ENCODE results near the gene RBMS3. TPM values are rescaled to one million over a fixed set of nuclear protein-coding genes. Genes with fewer than 3 reads are reported as not detected.
"Not testable (repeated sequence)": the region's sequence is repeated elsewhere in the genome, so short reads cannot be mapped to it uniquely, and the experiment has no call there.

RBMS3 gene
- total RNA-seq, 1 experiment from 2014 or later, result 6.5 TPM

DNA sequence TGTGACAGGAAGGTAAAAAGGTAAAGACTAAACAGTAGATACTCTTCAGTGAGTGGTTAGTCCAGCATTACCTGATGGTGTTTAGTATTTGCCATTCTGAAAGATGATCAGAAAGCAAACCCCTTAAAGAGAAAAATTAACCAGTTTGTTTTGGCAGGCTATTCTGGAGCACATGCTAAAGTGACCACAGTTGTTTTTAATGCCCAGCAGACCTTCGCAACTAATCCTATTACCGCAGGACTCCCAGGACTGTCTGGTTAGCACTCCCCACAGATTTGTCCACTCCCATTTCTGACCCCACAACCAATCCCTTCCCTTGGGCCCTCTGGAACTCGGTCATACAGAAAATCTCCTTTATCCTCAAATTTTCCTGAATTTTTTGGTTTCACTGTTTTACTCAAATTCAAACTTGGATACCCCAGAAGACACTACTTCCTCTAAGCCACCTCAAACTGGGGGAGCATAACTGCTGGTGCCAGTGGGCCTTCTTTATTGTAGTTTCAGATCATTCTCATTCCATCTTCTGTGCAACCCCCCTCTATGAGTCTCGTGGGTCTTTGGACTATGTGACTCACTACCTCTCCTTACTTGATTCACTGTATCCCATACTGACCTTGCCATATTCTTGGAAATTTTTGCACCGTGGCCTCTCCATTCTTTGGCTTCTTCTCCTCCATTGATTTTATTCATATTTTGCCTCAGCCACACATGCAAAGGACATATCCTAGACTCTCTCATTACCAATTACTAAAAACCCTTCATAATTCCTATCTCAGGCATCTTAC lies 104.4 kb downstream of the RBMS3 start:
- peak; percentile 4 for DNase-seq (ENCODE audit: low spot score)

DNA sequence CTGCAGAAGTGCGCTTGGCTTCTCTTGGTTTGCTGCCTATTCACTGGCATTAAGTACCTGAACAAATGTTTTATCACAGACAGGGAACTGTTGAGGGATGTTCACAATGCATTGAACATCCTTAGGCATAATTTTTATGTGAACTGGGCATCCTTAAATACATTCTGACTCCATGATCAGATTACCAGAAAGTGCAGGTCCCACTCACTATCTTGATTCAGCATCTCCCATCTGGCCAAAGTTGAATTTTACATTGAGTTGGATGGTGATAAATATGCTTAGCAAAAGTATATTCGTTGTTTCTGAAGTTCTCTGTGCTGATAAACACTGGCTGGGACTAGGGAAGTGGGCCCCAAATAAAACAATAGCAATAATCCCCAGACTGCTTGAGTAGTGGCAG lies 108.5 kb downstream of the RBMS3 start:
- DNase-seq (ENCODE audit: low spot score), result no peak

DNA sequence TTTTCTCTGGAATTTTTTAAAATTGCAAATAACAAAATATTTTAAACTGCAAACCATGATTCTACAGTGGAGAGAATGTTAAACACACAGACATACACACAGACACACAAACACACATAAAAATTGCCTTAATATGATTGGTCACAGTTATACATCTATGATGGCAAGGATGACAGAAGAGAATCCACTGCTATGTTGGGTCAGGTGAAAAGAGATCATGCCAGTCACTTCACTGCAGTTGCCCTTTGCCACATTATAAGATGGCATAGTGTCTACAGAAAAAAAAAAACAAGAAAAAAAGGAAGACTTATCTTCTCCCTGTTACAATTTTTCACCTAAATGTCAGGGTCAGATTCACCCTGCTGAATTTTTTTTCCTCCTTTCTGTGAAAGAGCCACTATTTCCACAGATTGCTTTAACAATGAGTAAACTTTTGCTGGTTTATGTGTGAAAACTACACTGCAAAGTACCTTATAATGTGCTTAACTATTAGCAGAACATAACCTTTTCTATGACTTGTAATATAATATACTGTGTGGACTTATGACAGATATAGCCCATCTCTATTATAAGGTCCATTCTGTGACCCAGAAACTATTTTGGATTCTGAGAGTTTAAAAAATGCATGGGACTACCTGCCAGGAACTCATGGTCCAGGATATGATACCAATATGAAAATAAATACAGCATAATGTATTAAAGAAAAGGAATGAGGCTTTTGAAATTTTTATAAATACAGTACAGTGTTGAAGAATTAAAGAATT lies 111.9 kb downstream of the RBMS3 start:
- no peak for DNase-seq (ENCODE audit: low spot score)

DNA sequence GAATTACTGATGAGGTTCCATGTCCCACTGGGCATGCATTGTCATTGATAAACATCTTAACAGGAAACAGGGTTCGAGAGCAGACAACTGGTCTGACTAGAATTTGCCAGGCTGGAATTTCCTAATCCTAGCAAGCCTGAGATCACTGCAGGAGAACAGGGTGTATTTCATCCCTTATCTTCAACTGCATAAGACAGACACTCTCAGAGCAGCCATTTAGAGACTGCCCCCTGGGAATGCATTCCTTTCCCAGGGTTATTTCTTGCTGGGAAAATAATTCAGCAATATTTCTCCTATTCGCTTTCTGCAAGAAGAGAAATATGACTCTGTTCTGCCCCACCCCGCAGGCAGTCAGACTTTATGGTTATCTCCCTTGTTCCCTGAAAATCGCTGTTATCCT lies 113.1 kb downstream of the RBMS3 start:
- not testable (repeated sequence) for DNase-seq (ENCODE audit: low spot score)

DNA sequence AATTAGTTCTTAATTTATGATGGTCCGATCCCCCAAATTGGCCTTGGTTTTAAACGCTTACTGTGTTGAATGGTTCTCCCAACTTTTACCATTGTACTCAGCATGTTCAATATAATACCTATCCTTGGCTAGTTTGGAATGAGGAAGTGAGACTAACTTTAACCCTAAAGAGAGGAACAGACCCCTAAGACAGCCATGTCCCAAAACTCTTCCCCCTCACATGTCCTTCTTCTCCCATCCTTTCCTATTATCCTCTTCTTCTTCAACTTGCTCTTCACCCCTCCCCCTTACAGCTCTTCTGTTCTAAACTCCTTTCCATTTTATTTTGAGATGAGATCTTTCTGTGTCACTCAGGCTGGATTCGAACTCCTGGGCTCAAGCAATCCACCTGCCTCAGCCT lies 116.5 kb downstream of the RBMS3 start:
- no peak for DNase-seq (ENCODE audit: low spot score)

DNA sequence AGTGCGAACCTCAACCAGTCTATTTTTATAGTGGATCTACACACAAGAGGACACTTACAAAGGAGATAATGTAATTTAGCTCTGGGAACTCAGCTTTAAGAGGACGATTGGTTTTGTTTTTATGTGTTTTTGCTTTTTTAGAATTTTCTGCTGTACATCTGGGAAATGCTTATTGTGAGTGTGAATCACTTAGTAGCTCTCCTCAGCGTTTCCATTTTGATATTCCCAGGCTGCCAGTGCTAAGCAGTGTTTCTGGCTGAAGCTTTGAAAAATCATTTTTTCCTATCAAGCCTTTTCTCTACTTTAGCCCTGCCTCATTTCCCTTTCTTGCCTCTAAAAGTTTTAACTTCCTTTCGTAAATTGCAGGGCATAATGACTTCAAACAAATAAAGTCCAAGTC lies 117.9 kb downstream of the RBMS3 start:
- DNase-seq (ENCODE audit: low spot score), result no peak

DNA sequence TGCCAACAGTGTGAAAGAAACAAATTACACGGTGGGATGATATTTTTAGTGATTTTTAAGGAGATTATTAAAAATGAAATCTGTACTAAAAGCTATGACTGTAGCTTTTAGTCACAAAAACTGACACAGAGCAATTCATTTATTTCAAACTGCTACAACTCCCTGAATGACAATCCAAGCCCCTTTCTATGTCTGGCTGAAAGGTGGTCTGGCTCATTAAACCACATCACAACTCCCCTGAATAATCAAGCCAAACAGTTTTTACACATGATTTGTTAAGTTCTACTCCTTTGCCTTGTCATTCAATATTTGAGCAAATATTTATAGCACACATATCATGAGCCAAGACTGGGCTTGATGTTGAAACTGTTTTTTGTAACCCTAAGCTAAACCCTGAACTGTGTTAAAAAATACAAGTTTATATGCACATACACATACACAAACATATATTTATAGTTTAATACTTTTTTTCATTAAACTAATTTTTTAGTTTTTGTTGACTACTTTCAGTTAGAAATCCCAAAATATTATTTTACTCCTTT lies 125.5 kb downstream of the RBMS3 start:
- DNase-seq (ENCODE audit: low spot score), result no peak

DNA sequence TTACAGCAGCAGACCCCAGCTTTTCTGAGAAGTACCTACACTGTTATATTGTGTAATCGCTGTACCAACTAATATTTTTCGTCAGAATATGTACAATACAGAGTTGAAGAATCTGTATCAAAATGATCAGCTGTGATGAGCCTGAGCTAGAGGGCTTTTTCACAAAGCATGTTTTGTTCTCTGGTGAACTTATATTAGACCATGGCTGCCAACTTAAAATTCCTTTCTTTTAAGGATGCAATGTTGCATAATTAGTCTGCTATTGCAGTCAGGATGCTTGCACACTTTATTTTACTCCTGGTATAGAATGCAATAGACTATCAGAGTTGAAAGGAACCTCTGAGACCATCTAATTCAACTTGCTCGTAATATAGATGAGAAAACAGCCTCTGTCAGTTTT lies 127.8 kb downstream of the RBMS3 start:
- no peak for DNase-seq (ENCODE audit: low spot score)

DNA sequence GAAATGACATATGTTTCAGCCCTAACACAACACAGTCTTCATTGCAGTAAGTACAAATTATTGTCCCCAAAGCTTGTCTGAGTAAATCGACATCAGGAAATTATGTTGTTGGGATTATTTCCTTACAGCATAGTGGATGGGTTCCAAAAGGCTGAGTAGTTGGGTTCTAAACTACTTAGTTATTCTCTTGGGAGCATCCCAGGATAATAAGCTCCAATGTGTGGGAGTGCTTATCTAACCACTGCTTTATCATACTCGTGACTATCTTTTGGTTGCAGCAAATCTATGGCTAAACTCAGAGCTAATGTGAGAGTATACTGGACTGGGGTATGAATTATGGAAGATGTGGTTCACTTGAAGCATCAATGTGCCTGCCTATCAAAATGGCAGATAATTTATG lies 128.5 kb downstream of the RBMS3 start:
- DNase-seq (ENCODE audit: low spot score), result no peak

DNA sequence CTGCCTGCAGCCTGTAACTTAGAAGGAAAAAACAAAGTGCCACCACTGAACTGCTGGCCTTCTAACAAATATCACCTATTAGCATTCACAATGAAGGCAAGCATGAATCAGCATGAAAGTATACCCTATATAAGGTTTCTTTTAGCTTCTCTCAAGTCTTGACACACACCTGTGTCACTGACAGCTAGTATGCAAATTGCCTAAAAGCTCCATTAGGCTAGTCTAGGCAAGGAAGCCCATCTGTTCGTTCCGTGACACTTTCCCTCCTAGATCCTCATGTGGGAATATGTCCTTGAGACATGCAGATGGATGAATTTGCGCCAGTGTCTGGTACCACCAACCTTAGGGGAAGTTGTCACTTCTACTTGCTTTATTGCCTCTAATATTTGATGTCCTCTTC lies 129.3 kb downstream of the RBMS3 start:
- DNase-seq (ENCODE audit: low spot score), result no peak

DNA sequence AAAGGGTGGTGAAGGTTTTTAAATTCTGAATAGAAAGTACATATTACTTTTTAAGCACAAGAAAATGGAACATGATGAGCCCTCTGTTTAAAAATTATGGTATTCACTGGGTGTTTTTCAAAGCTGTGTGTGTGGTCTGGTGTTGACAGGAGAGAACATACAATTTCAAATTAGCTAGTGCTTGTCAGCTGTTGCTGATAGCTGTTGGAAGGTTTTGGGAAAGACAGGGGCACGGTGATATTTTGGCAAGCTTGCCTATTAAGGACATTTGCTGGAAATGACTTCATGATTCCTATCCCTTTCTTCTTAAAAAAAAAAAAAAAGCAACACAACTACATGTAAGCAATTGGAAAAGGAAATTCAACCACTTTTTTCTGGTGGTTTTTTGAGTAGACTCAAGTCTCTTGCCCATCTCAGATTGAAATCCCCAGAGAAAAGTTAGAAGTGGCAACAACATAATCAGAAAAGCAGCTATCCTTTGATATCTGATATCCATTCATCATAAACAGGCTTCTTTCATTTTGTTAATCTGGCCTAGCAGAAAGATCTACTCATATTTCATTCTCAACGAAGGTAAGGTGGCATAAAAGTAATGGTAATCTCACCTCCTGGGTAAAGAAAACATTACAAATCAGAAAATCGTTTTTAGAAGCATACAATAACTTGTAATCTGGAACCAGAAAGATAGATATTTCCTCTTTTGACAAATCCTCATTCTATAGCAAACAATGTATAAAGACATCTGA lies 130.0 kb downstream of the RBMS3 start:
- DNase-seq (ENCODE audit: low spot score), result no peak

DNA sequence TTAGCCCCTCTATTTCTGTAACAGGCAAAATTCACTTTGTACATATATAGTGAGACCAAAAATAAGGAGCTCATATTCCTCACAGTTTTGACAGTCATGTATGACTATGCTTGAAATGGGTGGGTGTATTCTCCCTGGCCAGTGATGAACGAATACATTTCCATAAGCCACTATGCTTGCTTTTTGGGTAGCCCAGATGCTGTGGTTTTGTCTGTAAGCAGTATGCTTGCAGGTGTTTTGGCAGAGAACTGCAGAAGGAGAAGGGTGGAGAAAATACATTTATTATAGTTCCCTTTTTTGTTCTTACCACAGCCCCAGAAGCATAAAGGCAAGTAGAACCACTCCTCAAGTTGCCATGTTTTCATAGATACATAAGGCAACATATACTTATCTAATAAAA lies 131.2 kb downstream of the RBMS3 start:
- no peak for DNase-seq (ENCODE audit: low spot score)

DNA sequence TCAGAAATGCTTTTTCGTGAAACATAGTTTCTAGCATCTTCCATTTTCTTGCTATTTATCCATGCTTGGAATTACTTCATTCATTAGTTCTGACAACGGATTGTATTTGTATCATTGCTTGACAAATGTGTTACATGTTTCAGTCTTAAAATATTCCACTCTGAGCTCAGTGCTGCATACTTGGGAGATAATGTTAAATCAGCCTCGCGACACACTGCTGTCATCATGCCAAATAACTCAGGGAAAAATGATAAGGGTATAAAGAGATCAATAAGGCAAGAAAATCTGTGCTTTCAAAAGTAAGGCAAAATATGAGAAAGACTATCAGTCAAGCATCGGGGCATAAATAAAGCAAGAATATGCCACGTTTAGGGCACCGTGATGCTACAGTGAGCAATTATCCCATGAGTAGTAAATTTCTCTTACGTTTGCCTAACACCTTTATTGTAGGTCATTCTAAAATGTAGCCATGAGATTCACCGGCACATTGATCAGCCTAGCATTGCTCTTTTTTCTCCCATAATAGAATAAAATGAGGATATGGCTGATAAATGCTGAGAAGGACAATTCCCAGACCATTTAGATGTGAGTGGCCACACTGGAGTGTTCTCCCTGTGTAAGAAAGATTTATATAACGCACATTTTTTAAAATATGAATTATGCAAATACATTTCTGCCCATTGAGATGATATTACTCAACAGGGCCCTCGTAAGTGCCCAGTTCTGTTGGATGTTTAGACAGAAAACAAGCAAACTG lies 133.8 kb downstream of the RBMS3 start:
- no peak for DNase-seq (ENCODE audit: low spot score)

DNA sequence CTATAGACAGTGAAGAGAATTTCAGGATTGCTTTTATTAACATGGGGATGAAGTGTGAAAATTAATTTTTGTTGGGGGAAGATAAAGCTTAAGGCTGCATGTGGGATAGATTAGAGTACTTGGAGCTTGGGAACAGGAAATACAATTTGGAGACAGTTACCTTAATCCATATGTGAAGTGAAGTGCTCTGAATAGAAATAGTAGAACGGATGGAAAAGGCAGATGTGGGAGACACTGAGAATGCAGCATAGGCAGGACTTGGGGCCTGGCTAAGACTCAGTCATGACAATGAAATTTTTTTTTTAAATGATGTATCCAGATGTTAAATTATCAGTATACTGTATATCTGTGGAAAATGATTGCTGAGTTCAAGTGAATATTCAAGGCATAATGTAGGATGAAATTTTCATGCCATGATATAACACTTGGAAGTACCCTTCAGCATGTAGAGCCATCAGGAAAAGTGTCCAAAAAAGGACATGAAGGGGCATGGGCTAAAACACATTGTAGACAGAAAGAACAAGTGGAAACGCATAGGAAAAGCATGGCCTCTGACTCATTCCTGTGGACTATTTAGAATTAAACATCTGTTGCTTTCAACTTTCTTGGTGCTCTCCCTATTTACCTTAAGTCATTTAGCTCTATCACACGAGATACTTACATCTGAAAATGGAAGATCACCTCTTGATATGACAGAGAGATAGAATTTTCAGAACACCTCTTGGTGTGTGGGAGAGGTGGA lies 134.8 kb downstream of the RBMS3 start:
- no peak for DNase-seq (ENCODE audit: low spot score)

DNA sequence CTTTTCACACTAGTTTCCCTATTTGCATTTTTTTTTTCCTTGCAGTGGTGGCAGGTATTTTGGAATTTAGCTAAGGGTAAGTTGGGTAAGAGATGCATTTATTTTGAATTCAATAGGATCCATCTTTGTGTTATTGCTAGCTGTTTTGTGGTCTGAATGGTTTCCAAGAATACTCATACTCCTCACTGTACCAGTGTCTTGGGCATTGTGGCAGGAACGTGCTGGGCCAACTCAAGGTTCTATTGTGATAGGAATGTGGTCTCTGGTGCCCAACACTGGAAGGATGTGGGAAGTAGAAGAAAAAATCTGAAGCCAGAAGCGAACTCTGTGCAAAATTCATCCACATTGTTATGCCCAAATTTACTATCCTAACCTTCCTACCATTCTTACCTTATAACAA lies 135.6 kb downstream of the RBMS3 start:
- peak; percentile 13 for DNase-seq (ENCODE audit: low spot score)

DNA sequence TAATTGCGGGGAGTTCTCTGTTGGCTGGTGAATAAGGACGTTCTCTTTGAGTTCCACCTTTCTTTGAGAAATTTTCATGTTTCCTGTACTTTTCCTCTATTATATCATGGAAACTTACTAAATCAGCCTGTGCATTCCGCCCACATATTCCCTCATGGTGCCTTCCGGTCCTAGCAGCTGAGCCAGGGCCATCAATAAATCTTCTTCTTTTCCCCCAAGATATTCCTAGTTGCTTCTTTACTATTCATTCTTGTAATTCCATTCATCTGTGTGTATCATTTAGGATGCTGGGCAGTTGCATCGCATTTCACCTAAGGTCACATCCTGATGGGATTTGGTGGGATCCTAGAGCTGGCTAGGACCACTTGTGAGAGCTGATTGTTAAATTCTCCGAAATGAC lies 139.2 kb downstream of the RBMS3 start:
- no peak for DNase-seq (ENCODE audit: low spot score)

DNA sequence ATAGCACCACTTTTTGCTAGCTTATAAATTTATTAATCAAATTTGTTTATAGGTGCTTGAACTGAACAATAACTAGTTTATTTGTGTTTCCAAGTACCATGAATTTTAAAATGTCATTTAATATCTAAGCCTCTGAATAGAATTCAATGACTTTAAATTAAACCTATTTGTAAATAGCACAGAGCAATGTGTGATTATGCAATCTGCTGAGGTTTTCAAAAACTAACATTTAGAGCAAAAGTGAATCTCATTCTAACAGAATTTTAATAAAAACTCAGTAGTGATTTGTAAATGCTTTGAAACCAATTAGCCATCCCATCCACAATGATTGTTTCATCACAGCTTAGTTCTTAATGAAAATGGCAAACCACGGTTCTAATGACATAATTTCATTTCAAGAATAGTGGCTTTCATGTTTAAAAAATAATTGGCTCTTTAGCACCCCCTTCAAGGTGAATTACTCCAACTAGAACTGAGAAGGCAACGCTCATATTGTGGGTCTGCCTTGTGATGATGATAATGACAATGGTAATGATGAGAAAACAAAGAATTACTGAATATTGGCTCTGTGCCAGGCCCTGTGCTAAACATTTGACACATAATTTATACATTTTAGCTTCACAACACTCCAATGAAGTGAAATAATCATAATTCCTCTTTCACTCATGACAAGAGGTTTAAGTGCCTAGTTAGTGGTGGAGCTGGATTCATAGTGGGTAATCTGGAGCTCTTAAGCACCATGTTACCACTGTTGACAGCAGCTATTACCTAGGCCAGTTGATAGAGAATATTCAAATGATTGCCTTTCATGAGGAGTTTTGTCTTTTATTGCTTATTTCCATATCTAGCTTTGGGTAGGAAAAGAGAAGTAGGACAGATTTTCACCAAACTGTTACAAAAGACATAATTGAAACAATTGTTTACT lies 145.7 kb downstream of the RBMS3 start:
- DNase-seq (ENCODE audit: low spot score), result no peak

DNA sequence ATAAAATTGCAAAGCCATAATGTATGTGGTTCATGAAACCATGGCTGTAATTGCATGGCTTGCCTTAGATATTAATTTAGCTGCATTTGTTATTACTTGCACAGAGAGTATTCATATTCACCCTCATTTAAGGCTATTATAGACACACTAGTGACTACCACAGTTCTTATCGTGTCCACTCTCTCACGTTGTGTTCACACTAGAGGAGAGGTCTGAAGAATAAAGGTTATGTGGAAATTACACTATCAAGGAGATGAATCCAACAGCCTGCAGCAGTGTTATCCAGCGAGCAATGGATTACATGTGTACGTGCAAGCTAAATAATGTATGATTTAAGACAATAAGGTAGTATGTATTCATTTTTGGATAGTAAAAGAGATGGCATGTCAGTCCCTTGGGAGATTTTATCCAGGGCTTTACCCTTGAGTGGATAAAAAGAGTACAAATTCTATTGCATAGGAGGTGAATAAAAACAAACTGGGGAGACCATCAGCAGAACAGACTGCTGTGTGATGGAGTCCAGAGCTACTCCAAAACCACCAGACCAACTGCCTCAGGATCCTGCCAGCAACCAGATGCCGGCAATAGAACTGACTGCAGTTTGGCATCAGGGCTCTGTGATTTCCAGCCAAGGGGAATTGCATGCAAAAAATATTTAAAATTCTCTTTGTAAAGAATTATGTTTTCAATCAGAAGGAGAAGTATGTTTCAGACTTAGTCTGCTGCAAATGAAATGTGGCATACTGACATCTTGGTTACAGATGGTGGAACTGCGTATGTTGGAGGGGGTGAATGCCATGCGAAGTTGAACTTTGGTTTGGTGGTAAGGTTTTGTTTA lies 146.6 kb downstream of the RBMS3 start:
- DNase-seq (ENCODE audit: low spot score), result no peak

Data from H4 (cell line).